ENCODE data around the gene RGS6.

DNA sequence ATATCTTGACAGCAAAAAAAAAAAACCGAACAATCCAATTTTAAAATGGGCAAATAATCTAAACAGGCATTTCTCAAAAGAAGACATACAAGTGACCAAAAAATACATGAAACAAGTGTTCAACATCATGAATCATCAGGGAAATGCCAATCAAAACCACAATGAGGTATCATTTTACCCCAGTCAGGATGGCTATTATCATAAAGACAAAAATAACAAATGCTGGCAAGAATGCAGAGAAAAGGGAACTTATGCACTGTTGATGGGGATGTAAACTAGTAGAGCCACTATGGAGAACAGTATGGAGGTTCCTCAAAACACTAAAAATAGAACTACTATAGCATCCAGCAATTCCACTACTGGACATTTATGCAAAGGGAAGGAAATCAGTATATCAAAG, 448.2 kb downstream of the RGS6 start:
- TF ChIP-seq EZH2phosphoT487 (IDR thresholded peaks at IDR 0.05; ENCODE audit: borderline replicate concordance, low read depth, low read length): no peak
- TF ChIP-seq, protein P1, sequence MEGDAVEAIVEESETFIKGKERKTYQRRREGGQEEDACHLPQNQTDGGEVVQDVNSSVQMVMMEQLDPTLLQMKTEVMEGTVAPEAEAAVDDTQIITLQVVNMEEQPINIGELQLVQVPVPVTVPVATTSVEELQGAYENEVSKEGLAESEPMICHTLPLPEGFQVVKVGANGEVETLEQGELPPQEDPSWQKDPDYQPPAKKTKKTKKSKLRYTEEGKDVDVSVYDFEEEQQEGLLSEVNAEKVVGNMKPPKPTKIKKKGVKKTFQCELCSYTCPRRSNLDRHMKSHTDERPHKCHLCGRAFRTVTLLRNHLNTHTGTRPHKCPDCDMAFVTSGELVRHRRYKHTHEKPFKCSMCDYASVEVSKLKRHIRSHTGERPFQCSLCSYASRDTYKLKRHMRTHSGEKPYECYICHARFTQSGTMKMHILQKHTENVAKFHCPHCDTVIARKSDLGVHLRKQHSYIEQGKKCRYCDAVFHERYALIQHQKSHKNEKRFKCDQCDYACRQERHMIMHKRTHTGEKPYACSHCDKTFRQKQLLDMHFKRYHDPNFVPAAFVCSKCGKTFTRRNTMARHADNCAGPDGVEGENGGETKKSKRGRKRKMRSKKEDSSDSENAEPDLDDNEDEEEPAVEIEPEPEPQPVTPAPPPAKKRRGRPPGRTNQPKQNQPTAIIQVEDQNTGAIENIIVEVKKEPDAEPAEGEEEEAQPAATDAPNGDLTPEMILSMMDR (conservative IDR thresholded peaks at IDR 0.05; ENCODE audit: low read length): no peak

Measured in OCI-LY7 (cell line).